Heart right ventricle (tissue), 16 donors: ENCODE data around the gene SPEM3. TPM values are rescaled to one million over a fixed set of nuclear protein-coding genes. Genes with fewer than 3 reads are reported as not detected.

ENCODE experiments used
- ATAC-seq, 8 donors: fragments of 200-7000 bp; cut with Tn5 transposase; one replicate each; pipeline ENCODE4 v1.9.1; 2020; ENCODE audit warnings: mild to moderate bottlenecking in 8 of 8, moderate library complexity in 8 of 8, moderate number of reproducible peaks in 1 of 8
- DNase-seq, 2 donors: peaks; one replicate each; pipeline ENCODE4 v3.0.0-alpha.2; 2020
- H3K27ac ChIP-seq, 10 donors: fragments of 200-600 bp; sonication (generic) in 2 of 10; one replicate each; pipeline versions ENCODE4 v1.5.0 to v1.8.0; 2020 to 2022; ENCODE audit warnings: mild to moderate bottlenecking in 3 of 10
- H3K27me3 ChIP-seq, 7 donors: fragments of 200-600 bp; one replicate each; pipeline ENCODE4 v1.8.0; 2021 to 2022; ENCODE audit warnings: mild to moderate bottlenecking in 2 of 7
- H3K36me3 ChIP-seq, 9 donors: fragments of 200-600 bp; sonication (generic) in 1 of 9; one replicate each; pipeline versions ENCODE4 v1.5.0 to v1.8.0; 2020 to 2022; ENCODE audit warnings: mild to moderate bottlenecking in 2 of 9
- H3K4me1 ChIP-seq, 9 donors: fragments of 200-600 bp; sonication (generic) in 1 of 9; one replicate each; pipeline versions ENCODE4 v1.5.0 to v1.8.0; 2020 to 2022; ENCODE audit warnings: mild to moderate bottlenecking in 4 of 9
- H3K4me3 ChIP-seq, 10 donors: fragments of 200-600 bp; sonication (generic) in 2 of 10; one replicate each; pipeline versions ENCODE4 v1.5.0 to v1.8.0; 2020 to 2022; ENCODE audit warnings: mild to moderate bottlenecking in 7 of 10, moderate library complexity in 2 of 10
- H3K9me3 ChIP-seq, 11 donors: fragments of 200-600 bp in 10 of 11; sonication (generic) in 2 of 11; one replicate each; pipeline versions ENCODE4 v1.5.0 to v1.8.0; 2013 to 2022; ENCODE audit warnings: mild to moderate bottlenecking in 2 of 11, control low read depth in 1 of 11, moderate library complexity in 1 of 11
- WGBS, 2 donors: extraction: QIAGEN DNeasy Blood & Tissue Kit; methylation state at CpG; one replicate each; pipeline ENCODE4 v1.1.7; 2013; ENCODE audit warnings: inconsistent platforms in 1 of 2; 5-methylcytosine and 5-hydroxymethylcytosine counted together
- intact Hi-C, 10 donors: fragments of 100-400 bp; cut with DNase I; formaldehyde crosslinking; loops; one replicate each; pipeline versions ENCODE4 v1.11.1 to v1.14.2; 2022
- polyA plus RNA-seq, 2 donors: library from polyadenylated mRNA; stranded (reverse); fragments of 200-250 nt; gene quantifications; one replicate each; pipeline ENCODE4 v1.2.3, GENCODE V29; 2013
- total RNA-seq, 10 donors: library from RNA; stranded (reverse); fragmentation: NEBNext Ultra II Directional in 3 of 10; extraction: Animal tissue kit (Norgen Biotek cat#: 25700) in 3 of 10; gene quantifications; one replicate each; pipeline versions ENCODE4 v1.2.1 to v1.2.4, GENCODE V29; 2021 to 2023
- TF ChIP-seq, protein P1 (sequence below), 9 donors: fragments of 200-600 bp; sonication (generic) in 2 of 9; IDR thresholded peaks; one replicate each; pipeline versions ENCODE4 v1.5.0 to v1.8.0; 2021 to 2022; ENCODE audit warnings: antibody characterized with exemption in 9 of 9, mild to moderate bottlenecking in 5 of 9, moderate library complexity in 1 of 9
- donor health status: Arrhythmogenic right ventricular cardiomyopathy.
- donor health status: ischemic (EF 13 %, LVEDD 7.1; RV severe dilation, severe dysfunction).
- donor health status: healthy with polysubstance abuse.
- donor health status: DM: no; HTN: yes; CAD: no.
- donor health status: DM: no; HTN: no; CAD: no.
- donor health status: ischemic (EF 25% LVEDD 6.9; RV normal size, moderate dysfunction).
- donor health status: ischemic (EF 25% LVEDD 5.7; RV mildly dilated, moderate dysfunction).
- donor health status: healthy.
- donor health status: DM: yes; HTN: yes; CAD: no.
- donor health status: Ischemic cardiomyopathy.
- donor health status: ischemic (EF 35%, LVEDD 5.7; RV mildly dilated, moderate dysfunction).
- donor health status: nonischemic (EF 11% LVEDD 7.7; RV severe dilation, severe dysfunction).
- donor health status: DM: yes; HTN: yes; CAD: no.
- donor health status: PGD.
- donor health status: ischemic (EF 29% LVEDD 5.4; RV normal size, mild dysfunction).
- donor health status: nonischemic (EF 23%, LVEDD 6.1; RV moderate dilation, normal function).

SPEM3 gene
- total and polyA plus RNA-seq, 12 donors = not detected

DNA sequence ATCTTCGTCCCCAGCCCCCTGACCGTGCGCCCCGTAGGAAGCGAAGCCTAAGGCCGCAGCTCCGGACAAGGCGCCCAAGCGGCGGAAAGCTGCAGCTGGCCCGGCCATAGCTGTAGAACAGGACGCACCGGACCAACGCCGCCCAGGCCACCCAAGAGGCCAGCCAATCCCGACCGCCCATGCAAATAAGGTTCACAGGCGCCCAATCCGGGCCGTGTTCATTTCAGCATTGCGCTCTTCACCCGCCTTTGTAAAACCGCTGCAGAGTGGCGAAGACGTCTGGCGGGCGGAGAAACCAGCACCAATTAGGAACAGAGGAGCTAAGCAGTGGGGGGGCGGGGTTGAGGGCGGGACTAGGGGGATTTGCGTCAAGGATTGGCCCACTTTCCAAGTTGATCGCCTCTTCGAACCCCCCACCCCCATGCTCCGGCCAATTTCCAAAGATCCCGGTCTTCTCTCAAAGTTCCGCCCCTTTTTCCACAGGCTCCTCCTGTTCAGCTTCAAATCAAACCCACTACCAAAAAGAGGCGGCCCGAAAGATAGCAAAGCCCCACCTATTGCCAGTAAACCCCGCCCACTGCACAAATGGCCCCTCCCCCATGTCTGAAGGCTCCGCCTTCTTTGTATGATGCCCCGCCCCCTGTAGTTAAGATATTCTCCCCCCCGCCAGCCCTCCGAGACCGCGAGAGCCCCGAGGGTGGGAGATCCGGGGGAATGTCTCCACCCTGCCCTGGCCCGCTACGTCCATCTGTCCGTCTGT, 24.5 kb upstream of the SPEM3 start, which contains the start of gene TMEM256:
Gene TMEM256, minus strand, starts transcription at position 121 of the 760 bp plus-strand sequence. Its CDS starts 13 bp downstream, at position 108.
- TF ChIP-seq, protein P1, sequence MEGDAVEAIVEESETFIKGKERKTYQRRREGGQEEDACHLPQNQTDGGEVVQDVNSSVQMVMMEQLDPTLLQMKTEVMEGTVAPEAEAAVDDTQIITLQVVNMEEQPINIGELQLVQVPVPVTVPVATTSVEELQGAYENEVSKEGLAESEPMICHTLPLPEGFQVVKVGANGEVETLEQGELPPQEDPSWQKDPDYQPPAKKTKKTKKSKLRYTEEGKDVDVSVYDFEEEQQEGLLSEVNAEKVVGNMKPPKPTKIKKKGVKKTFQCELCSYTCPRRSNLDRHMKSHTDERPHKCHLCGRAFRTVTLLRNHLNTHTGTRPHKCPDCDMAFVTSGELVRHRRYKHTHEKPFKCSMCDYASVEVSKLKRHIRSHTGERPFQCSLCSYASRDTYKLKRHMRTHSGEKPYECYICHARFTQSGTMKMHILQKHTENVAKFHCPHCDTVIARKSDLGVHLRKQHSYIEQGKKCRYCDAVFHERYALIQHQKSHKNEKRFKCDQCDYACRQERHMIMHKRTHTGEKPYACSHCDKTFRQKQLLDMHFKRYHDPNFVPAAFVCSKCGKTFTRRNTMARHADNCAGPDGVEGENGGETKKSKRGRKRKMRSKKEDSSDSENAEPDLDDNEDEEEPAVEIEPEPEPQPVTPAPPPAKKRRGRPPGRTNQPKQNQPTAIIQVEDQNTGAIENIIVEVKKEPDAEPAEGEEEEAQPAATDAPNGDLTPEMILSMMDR (IDR thresholded peaks at IDR 0.05) = peak in 2 of 9 donors; percentile 8 to 13
- intact Hi-C loops = loop anchor here in 4 of 10 donors (1.0 to 5.0 kb wide), 4 partner anchors 10 to 97 kb away; partner anchors contain the start of genes FGF11 (in 2 of the 4), TMEM102 (in 2 of the 4), EIF5A (in 1 of the 4) and PLSCR3 (in 1 of the 4)
- ATAC-seq (peak; percentile 91 to 97 (median 96)), DNase-seq (peak; percentile 97 to 99)
- 1% methylated on average over 49 of the region's 49 CpGs for WGBS, 2 donors
- Histone ChIP-seq H3K9me3 (no peaks in the 10 kb centered on the region), H3K36me3 (peaks cover 0 to 10% (median 0%) of the 10 kb centered on the region in 9 donors), H3K27me3 (peaks cover 0 to 17% (median 0%) of the 10 kb centered on the region in 7 donors), H3K4me3 (peak within 1 kb of the TSS; percentile 54 to 87 (median 68)), H3K27ac (peak within 1 kb of the TSS; percentile 80 to 96 (median 88)), H3K4me1 (peaks cover 13 to 28% (median 19%) of the 10 kb centered on the region in 9 donors)

DNA sequence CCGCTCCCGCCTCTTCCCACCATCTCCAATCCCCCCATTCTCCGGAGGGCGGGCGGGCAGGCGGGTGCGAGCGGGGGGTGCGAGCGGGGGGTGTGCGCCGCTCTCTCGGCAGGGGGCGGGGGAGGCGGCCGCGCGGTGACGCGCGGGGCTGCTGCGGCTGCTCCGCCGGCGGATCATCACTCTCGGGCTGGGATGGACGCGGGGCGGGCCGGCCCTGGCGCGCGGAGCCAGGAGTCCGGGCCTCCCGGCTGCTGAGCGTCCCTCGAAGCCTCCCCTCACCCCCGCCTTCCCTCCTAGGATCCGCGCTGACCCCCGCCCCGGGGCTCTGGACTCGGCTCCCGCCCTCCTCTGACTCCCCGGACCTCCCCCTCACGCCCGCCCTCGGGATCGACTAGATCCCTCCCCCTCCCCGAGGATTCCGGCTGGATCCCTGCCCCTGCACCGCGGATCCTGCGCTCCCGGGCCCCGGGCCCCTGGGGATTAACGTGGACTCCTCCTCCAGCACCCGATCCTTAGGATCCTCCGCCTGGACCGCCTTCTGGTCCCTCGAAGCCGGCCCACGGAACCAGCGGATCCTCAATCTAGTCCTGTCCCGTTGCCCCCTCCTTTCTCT, 23.8 kb upstream of the SPEM3 start:
- intact Hi-C loops = loop anchor here in 3 of 10 donors (1.0 to 5.0 kb wide), 3 partner anchors 11 to 98 kb away; partner anchors contain the start of genes FGF11 (in 2 of the 3), TMEM102 (in 2 of the 3), EIF5A (in 1 of the 3) and PLSCR3 (in 1 of the 3)
- Histone ChIP-seq H3K27me3 (peaks cover 0 to 17% (median 0%) of the 10 kb centered on the region in 7 donors), H3K9me3 (no peaks in the 10 kb centered on the region), H3K4me3 (peak overlapping the region; percentile 54 to 87 (median 68)), H3K27ac (peak overlapping the region; percentile 65 to 96 (median 88)), H3K36me3 (peaks cover 0 to 15% (median 0%) of the 10 kb centered on the region in 9 donors), H3K4me1 (peaks cover 13 to 28% (median 19%) of the 10 kb centered on the region in 9 donors)
- WGBS, 2 donors = 0 to 1% methylated on average over 31 to 64 of the region's 65 CpGs
- TF ChIP-seq, protein P1 (IDR thresholded peaks at IDR 0.05) = peak in 2 of 9 donors; percentile 31 to 35
- peak; percentile 36 to 64 (median 48) for ATAC-seq
- peak; percentile 61 to 73 for DNase-seq

DNA sequence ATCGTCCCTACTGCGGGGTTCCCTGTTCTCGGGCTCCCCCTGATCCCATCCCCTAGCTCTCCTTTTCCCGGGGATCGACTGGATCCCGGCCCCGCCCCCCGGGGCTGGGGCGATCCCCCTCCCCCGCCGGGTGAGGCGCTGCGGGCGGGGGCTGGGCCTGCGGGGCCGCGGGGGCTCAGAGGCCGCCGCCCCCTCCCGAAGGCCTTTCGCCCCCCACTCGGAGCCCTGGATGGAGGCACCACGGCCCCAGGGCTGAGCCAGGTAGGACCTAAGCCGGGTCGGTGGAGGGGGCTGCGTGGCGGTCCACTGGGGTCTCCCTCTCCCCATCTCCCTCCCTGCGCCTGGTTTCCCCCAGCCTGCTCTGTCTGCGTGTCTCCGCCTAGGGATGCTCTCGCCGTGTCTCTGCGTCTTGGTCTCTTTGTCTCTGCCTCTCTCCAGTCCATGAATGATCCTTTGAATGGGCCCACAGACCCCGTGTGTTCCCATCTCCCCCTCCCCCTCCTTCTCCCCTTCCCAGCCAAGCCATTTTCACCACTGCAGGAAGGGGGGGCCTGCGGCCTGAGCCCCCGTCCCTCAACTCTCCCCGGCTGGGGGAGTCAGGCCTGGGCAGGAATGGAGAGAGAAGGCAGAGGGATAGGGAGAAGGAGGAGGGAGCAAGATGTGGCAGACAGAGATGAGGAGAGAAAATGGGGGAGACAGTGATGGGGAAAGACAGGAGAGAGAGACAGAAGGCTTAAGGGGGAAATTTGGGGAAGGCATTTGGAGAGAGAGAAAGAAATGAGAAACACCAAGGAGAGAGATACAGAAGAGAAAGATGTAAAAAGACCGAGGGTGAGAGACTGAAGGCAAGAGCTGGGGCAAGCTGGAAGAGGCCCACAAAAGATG, 23.1 kb upstream of the SPEM3 start:
- ATAC-seq = no peak
- 7 to 14% methylated on average over 28 to 38 of the region's 38 CpGs for WGBS, 2 donors
- H3K9me3 ChIP-seq = no peaks in the 10 kb centered on the region
- intact Hi-C loops = no loop called here
- DNase-seq = no peak
- peaks cover 0 to 17% (median 0%) of the 10 kb centered on the region in 7 donors for H3K27me3 ChIP-seq
- peak overlapping the region; percentile 65 to 96 (median 88) for H3K27ac ChIP-seq
- H3K4me3 ChIP-seq = peak overlapping the region; percentile 54 to 87 (median 68)
- TF ChIP-seq, protein P1 (IDR thresholded peaks at IDR 0.05) = no peak
- H3K4me1 ChIP-seq = peaks cover 13 to 28% (median 19%) of the 10 kb centered on the region in 9 donors
- peaks cover 0 to 15% (median 0%) of the 10 kb centered on the region in 9 donors for H3K36me3 ChIP-seq
